Activated B cell treated with CpG ODN at 0.5 μM for 24 hours (primary cell): ENCODE measurements around the gene OR7C2. TPM values are rescaled to one million over a fixed set of nuclear protein-coding genes. Genes with fewer than 3 reads are reported as not detected.
A peak's percentile ranks its signal among the peaks of the same experiment; 100 is the strongest.

Experiments
- ATAC-seq: fragments of 200-7000 bp; cut with Tn5 transposase; one replicate; pipeline ENCODE4 v1.10.0; 2021; ENCODE audit warnings: low read depth, mild to moderate bottlenecking, moderate library complexity
- CTCF ChIA-PET: fragments of 350-600 bp; sonication (Branson Sonifier 250); formaldehyde crosslinking; loops from one replicate; lab custom pipeline; 2021; ENCODE audit warnings: antibody characterized with exemption; lab: Charles Lee
- POLR2A ChIA-PET: fragments of 350-600 bp; sonication (Branson Sonifier 250); formaldehyde crosslinking; loops from one replicate; lab custom pipeline; 2021; ENCODE audit warnings: antibody characterized with exemption; lab: Charles Lee
- DNase-seq: peaks from one replicate; pipeline ENCODE4 v3.0.0; 2022
- H3K27ac Mint-ChIP-seq: one replicate; pipeline ENCODE4 v1.8.0; 2020; ENCODE audit warnings: mixed read lengths
- H3K27me3 Mint-ChIP-seq: one replicate; pipeline ENCODE4 v1.8.0; 2021; ENCODE audit warnings: mixed read lengths
- H3K36me3 Mint-ChIP-seq: one replicate; pipeline ENCODE4 v1.8.0; 2021; ENCODE audit warnings: low read depth, mixed read lengths
- H3K4me1 Mint-ChIP-seq: one replicate; pipeline ENCODE4 v1.8.0; 2021; ENCODE audit warnings: mixed read lengths
- H3K4me3 Mint-ChIP-seq: one replicate; pipeline ENCODE4 v1.8.0; 2020; ENCODE audit warnings: mild to moderate bottlenecking, mixed read lengths
- H3K9me3 Mint-ChIP-seq: one replicate; pipeline ENCODE4 v1.8.0; 2020; ENCODE audit warnings: mixed read lengths
- CTCF ChIP-seq: fragments of 200-600 bp; IDR thresholded peaks from one replicate; pipeline ENCODE4 v1.8.0; 2022; ENCODE audit warnings: antibody characterized with exemption, mild to moderate bottlenecking
- intact Hi-C: fragments of 100-400 bp; cut with micrococcal nuclease; formaldehyde crosslinking; loops from one replicate; pipeline ENCODE4 v1.15.1; 2024
- total RNA-seq: library from RNA; stranded (reverse); gene quantifications from 2 replicates; pipeline ENCODE4 v1.2.3, GENCODE V29; 2022

OR7C2 gene
- total RNA-seq, 1 donor from 2014 or later: not detected

DNA sequence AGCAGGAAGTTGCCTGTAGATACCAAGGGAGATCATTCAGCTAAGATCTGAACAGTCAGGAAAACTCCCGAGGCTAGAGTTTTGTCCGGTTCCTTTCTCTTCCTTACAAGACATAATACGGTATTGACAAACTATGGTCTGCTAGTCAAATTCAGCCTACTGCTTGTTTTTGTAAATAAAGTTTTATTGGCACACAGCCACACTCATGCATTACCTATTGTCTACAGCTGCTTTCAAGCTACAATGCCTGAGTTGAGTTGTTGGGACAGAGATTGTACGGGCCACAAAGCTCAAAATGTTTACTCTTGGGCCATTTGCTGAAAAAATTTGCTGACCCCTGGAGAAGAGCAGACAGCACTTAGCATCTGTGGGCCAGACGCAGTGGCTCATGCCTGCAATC lies 35.8 kb downstream of the OR7C2 start:
- H3K27me3 Mint-ChIP-seq: peaks cover 50% of the 10 kb centered on the region
- no peaks in the 10 kb centered on the region for H3K9me3 Mint-ChIP-seq
- ChIA-PET POLR2A (no interaction called here), CTCF (no interaction called here)
- TF ChIP-seq CTCF: no peak
- H3K4me1 Mint-ChIP-seq: peaks cover 6% of the 10 kb centered on the region
- H3K36me3 Mint-ChIP-seq: no peaks in the 10 kb centered on the region
- H3K4me3 Mint-ChIP-seq: no peak overlapping the region
- intact Hi-C loops: no loop called here
- H3K27ac Mint-ChIP-seq: no peak overlapping the region
- ATAC-seq (no peak), DNase-seq (no peak)

DNA sequence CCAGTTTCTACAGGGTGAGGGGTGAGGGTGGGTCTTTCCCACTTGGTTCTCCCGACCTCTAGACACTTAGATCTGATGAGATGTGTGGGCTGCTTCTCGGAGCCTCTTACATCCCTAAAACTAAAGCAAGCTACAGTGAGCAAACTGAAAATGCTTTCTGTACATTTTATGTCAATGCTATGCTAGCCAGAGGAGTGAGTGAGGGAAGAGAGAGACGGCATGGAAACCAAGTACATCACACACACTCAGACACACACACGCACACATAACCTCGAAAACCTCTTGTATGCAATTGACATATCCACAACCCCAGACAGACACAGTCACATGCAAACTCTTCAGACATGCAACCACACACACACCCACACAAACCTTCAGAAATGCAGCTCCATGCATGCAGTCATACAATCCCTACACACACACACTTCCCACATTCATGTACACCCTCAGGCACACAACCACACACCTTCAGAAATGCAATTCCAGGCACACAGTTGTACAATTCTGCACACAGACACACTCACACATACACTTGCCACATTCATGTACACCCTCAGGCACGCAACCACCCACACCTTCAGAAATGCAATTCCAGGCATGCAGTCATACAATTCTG lies 37.0 kb downstream of the OR7C2 start:
- TF ChIP-seq CTCF: no peak
- Mint-ChIP-seq H3K27me3 (peaks cover 50% of the 10 kb centered on the region), H3K4me3 (no peak overlapping the region), H3K36me3 (no peaks in the 10 kb centered on the region), H3K27ac (no peak overlapping the region), H3K9me3 (no peaks in the 10 kb centered on the region), H3K4me1 (peaks cover 6% of the 10 kb centered on the region)
- ChIA-PET POLR2A (no interaction called here), CTCF (no interaction called here)
- DNase-seq (no peak), ATAC-seq (no peak)
- intact Hi-C loops: no loop called here

- no peak for ATAC-seq
- no peak within 1 kb of the TSS for H3K27ac Mint-ChIP-seq
These were observed 38.4 kb downstream of the OR7C2 start, which contains the start of gene SLC1A6 for GRCh38 chr19:14979476-14980255. TSS of gene SLC1A6 (minus strand) at chr19:14979864. CDS start at chr19:14972910, 6,954 bp downstream.

DNA sequence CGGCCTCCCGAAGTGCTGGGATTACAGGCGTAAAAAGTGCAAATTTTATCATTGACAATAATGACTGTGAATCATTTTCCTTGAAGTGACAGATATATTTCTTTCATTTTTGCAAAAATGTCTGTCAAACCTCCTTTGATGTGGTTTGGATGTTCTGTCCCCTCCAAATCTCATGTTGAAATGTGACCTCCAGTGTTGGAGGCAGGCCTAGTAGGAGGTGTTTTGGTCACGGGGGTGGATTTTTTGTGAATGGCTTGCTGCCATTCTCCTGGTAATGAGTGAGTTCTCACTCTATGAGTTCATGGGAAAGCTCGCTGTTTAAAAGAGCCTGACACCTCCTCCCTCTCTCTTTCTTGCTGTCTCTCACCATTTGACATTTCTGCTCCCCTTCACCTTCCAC lies 43.8 kb downstream of the OR7C2 start:
- DNase-seq: no peak
- no peaks in the 10 kb centered on the region for H3K9me3 Mint-ChIP-seq
- CTCF ChIA-PET: interaction anchor here (1.0 kb wide), 1 partner anchor 41 kb away, joined by 3 read pairs; no protein-coding TSS in a partner anchor
- H3K36me3 Mint-ChIP-seq: no peaks in the 10 kb centered on the region
- no peak for ATAC-seq
- H3K4me1 Mint-ChIP-seq: peaks cover 2% of the 10 kb centered on the region
- no peak overlapping the region for H3K27ac Mint-ChIP-seq
- intact Hi-C loops: no loop called here
- H3K4me3 Mint-ChIP-seq: no peak overlapping the region
- POLR2A ChIA-PET: no interaction called here
- peaks cover 24% of the 10 kb centered on the region for H3K27me3 Mint-ChIP-seq
- TF ChIP-seq CTCF: no peak

More at GRCh38 chr19:14979476-14980255, 38.4 kb downstream of the OR7C2 start, which contains the start of gene SLC1A6:
- Mint-ChIP-seq H3K36me3 (no peaks in the 10 kb centered on the region), H3K4me1 (peaks cover 6% of the 10 kb centered on the region), H3K9me3 (no peaks in the 10 kb centered on the region), H3K4me3 (peak within 1 kb of the TSS; percentile 66), H3K27me3 (peaks cover 47% of the 10 kb centered on the region)
- intact Hi-C loops: no loop called here
- DNase-seq: no peak
- CTCF ChIA-PET: no interaction called here
- TF ChIP-seq CTCF: no peak
- POLR2A ChIA-PET: no interaction called here

Other genes starting within 250 kb of the OR7C2 start
- 0.91 and 0.93 TPM in 2 replicates for gene ADGRE2, start 162.9 kb upstream of the OR7C2 start, total RNA-seq
- gene OR7A5, start 106.3 kb upstream of the OR7C2 start, total RNA-seq: not detected in 2 replicates
- gene OR7C1, start 106.3 kb upstream of the OR7C2 start, total RNA-seq: not detected in 2 replicates
- not detected in 2 replicates for gene OR7A10, start 92.6 kb upstream of the OR7C2 start, total RNA-seq
- gene OR7A17, start 55.4 kb upstream of the OR7C2 start, total RNA-seq: not detected in 2 replicates
- gene SLC1A6, start 38.4 kb downstream of the OR7C2 start, total RNA-seq: not detected in 2 replicates
- gene CASP14, start 108.0 kb downstream of the OR7C2 start, total RNA-seq: not detected in 2 replicates
- not detected in 2 replicates for gene OR1I1, start 140.7 kb downstream of the OR7C2 start, total RNA-seq
- gene SYDE1, start 165.9 kb downstream of the OR7C2 start, total RNA-seq: not detected in 2 replicates